HG02884 (cell line): Measurements from ENCODE around the gene CDR2.

Experiments used
- ATAC-seq: cut with Tn5 transposase; IDR thresholded peaks from one replicate; pipeline ENCODE4 v1.9.1; 2021; ENCODE audit warnings: mild to moderate bottlenecking, moderate library complexity; ENCODE audit not compliant: unreplicated experiment

The CDR2 gene

GRCh38 chr16:22325598-22326368 is 48.6 kb downstream of the CDR2 start:
- ATAC-seq = no peak

DNA sequence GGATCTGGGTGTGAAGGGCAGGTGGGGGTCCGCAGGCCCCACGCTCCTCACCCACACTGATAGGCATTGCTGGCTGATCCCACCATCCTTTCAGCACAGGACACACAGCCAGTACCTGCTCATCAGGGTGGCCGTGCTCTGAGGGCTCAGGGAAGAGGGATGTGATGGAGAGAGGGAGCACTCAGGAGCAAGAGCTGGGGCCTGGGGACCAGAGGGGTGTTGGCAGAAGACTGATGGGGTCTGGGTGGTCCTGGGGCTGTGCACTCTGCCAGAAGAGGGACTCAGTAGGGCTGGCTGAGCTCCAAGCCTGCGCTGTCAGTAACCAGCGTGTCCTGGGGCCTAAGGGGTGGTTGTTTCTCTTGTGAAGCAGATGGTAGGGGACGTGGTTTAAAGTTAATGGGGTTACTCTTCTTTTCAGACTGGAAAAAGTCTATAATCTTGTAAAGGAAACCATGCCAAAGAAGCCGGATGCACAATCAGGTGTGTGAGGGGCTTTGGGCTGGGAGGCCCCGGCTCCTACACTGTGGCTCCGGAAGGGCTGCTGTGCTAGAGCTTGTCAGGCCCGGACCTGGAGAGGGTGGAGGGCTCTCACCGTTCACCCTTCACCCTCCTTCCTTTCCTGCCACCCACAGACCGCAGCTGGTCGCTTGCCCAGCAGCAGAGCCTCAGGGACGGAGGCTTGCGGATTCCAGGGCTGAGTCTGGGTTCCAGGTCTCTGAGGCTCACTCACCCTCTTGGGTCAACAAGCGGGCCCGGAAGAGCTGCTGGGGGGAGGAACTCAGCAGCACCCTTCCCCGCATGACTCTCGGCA is 49.4 kb downstream of the CDR2 start:
- no peak for ATAC-seq

DNA sequence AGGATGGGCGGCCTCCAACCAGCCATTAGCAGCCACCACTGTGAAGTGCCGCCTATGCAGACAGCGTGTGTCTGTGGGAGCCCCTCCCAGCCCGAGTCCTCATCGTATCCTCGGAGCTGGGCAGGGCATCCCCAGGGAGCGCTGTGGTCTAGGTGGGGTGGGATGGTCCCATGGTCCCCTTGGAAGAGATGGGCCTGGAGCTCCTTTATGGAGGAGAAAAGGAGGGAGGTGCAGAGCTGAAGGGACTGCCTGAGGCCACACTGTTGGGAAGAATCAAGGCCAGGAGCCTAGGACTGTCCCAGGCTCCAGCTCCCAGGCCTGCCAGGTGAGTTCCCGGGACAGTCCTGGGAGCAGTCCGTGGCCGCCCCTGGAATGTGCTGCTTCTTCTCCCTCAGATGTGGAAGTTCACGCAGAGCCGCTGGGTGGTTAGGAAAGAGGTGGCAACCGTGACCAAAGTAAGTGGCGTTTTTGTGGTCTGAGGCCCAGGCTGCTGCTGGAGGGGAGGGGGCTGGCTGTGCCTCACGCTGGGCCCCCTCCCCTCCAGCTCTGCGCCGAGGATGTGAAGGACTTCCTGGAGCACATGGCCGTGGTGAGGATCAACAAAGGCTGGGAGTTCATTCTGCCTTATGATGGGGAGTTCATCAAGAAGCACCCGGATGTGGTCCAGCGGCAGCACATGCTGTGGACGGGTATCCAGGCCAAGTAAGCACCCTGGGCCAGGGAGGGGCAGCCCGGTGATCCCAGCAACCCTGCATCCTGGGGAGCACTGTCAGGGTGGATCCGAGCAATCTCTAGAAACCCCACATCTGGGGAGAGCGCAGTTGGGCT is 50.2 kb downstream of the CDR2 start:
- no peak for ATAC-seq

DNA sequence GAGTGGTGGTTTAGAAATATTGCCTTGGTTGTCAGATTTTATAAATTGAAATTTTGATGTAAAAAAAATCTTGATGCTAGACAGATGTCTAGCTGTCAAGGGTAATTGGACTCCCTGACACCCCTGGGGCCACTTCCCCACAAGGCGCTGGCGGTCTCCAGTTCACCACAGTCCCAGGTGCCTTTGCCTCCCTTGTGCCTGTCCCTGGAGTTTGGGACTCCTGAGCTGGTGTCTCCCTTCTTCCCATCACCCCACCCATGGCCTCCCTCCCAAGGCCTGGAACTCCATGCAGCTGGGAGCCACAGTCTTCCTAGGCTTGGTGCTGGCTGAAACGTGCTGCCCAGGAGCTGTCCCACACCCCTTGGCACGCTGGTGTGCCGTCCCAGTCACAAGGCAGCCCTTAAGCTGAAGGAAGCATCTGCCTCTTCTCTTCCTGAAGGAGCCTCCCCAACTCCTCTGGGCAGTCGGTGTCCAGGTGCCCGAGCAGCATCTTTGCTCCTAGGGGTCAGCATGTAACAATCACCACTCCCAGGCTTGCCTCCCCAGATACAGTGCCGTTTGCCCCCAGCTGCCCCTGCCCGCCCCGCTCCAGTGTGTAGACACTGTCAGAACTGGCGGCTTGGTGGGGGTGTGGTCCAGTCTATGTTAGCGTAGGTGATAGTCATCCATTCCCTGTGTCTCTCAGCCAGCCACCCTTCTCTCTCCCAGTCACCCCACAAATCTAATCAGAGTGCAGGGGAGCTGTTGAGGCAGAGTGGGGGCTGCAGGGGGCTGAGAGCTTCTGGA is 51.1 kb downstream of the CDR2 start:
- no peak for ATAC-seq

- no peak for ATAC-seq
Observed at GRCh38 chr16:22322741-22323140, 51.7 kb downstream of the CDR2 start.

GRCh38 chr16:22322021-22322471 is 52.4 kb downstream of the CDR2 start:
- ATAC-seq = no peak

DNA sequence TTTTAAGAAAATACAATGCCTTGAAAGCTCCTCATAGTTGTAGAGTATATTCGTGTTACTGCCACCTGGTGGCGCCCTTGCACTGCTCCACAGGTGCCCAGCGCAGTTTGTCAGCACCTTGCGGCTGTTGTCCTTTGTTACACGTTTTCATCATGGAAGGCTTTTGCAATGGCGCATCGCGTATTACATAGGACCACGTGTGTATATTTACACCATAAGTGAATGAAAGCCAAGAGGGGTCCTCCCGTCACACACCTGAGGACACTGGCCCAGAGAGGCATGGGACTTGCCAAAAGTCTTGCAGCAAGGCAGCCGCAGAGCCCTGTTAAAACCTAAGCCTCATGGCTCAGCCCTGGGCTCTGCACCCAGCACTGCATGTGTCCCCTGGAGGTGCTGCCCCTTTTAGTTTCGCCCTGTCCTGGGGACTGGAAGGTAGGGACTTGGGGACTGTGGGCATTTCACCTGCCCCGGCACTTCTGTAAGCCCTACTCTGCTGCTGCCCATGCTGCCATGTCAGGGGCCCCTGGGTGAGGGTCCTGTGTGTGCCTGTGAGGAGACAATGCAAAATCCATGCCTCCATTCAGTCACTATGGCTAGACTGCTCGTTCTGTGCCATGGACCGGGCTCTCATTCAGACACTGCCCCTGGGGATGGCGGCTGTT is 52.9 kb downstream of the CDR2 start:
- ATAC-seq = no peak

DNA sequence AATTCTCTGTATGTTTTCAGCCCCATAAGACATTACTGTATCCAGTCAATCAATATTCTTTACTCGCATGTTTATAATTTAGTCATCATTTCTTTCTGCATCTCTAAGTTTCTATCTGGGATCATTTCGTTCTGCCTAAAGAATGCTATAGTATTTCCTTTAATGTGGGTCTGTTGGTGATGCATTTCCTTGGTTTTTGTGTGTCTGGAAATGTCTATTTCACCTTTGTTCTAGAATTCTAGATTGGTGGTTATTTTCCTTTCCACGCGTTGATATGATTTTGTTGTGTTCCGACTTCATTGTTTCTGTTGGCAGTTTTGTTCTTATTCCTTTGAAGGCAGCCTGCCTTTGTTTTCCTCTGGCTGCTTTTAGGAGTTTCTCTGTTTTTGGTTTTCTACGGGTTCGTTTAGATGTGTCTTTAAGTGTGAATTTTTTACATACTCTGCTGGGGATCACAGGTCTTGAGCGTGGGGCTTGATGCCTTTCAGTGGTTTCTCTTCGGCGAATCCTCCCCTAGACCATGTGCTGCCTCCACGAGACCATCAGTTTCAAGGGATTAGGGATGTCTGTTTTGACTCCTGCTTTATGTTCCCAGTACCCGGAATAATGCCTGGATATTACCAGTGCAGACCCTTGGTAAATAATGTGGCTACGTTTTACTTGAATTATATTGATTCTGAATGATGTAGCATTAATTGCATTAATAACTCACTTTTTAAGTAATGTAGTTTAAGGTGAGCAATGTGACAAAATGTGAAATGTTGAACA is 53.7 kb downstream of the CDR2 start:
- no peak for ATAC-seq

GRCh38 chr16:22318690-22319358 is 55.6 kb downstream of the CDR2 start:
- no peak for ATAC-seq

DNA sequence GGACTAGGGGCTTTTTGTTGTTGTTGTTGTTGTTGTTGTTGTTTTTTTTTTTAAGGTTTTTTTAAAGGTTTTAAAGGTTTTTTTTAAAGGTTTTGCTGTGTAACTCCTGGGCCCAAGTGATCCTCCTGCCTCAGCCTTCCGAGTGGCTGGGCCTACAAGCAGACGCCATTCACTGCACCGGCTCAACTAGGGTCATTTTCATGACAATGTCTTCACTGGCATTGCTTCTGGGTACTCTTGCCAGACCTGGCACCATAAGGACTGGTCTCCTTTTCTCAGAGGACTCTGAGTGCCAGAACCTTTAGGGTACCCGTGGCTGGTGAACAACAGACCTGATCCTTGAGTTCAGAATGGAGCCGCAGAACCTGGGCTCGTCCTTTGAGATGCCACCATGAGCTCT is 56.8 kb downstream of the CDR2 start:
- no peak for ATAC-seq

DNA sequence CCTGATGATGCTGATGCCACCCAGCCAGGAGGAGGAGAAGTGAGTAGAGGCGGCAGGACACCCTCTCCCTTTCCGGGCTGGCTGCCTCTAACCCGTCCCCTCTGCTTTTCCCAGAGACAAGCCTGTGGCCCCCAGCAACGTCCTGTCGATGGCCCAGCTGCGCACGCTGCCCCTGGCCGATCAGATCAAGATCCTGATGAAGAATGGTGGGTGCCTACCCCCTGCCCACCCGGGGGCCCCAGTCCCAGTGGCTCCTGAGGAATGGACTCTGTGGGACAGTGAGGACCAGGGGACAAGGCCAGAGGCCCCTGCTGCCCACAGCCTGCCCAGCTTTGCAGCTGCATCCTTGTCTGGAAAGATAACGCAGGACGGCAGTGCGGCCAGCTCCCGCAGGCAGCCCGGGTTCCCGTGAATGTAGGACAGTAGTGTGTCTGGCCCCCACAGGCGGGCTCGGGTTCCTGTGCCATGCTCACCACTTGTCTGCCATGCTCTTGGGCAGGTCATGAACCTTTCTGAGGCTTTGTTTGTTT is 57.4 kb downstream of the CDR2 start:
- no peak for ATAC-seq

- no peak for ATAC-seq
Observed at GRCh38 chr16:22316411-22316811, 58.0 kb downstream of the CDR2 start.

DNA sequence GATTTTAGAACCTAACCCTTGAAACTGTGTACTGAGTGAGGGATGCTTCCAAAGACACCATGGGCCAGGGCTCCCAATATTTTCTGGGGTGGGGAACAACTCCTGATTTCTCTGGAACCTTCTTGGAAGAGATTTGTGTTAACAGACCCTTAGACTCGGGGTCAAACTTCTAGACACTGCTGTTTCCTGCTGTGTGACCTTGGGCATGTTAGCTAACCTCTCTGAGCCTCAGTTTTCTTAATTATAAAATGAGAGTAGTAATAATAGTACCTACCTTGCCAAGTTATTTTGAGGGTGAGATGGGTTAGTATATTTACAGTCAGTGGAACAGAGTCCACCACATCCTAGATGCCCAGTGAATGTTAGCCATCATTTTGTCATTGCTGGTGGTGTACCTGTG is 58.4 kb downstream of the CDR2 start:
- no peak for ATAC-seq

- ATAC-seq = no peak
Observed at GRCh38 chr16:22314661-22315626, 59.5 kb downstream of the CDR2 start.

GRCh38 chr16:22313876-22314470 is 60.4 kb downstream of the CDR2 start:
- ATAC-seq = no peak

- ATAC-seq = no peak
Observed at GRCh38 chr16:22312897-22313781, 61.3 kb downstream of the CDR2 start.
